K562 (cell line): ENCODE results near the gene CD164L2. TPM values are rescaled to one million over a fixed set of nuclear protein-coding genes. Genes with fewer than 3 reads are reported as not detected.

Source experiments
- ARHGAP35 ChIP-seq: fragments of 450-650 bp; IDR thresholded peaks from 2 replicates; pipeline ENCODE4 v1.6.1; 2018; ENCODE audit not compliant: partially characterized antibody
- BHLHE40 ChIP-seq: IDR thresholded peaks from 2 replicates; pipeline ENCODE4 v1.6.1; 2011; ENCODE audit warnings: low read length, improper control_type of control experiment
- COPS2 ChIP-seq: fragments of 450-650 bp; conservative IDR thresholded peaks from 2 replicates; pipeline ENCODE4 v1.6.1; 2016; ENCODE audit warnings: mild to moderate bottlenecking, moderate library complexity
- CTCF ChIP-seq, 3 experiments: IDR thresholded peaks in 2 of 3; conservative IDR thresholded peaks in 1 of 3; 2 replicates each; pipeline ENCODE4 v1.5.1; 2011 to 2012; ENCODE audit warnings: low read length in 3 of 3, mild to moderate bottlenecking in 3 of 3, control low read depth in 2 of 3, improper control_type of control experiment in 1 of 3, inconsistent platforms in 1 of 3, low read depth in 1 of 3, mixed read lengths in 1 of 3, moderate library complexity in 1 of 3; ENCODE audit not compliant: insufficient read depth in 2 of 3
- CTCFL ChIP-seq: IDR thresholded peaks from 2 replicates; pipeline ENCODE4 v1.6.1; 2011; ENCODE audit warnings: borderline replicate concordance, low read depth, mild to moderate bottlenecking, moderate library complexity, low read length; ENCODE audit not compliant: insufficient read depth, poor library complexity, severe bottlenecking
- E2F1 ChIP-seq: sonication (generic); formaldehyde crosslinking; IDR thresholded peaks from 2 replicates; pipeline ENCODE4 v1.8.1; 2023; ENCODE audit warnings: mild to moderate bottlenecking, missing genetic modification reagents, moderate library complexity
- GTF2B ChIP-seq: IDR thresholded peaks from 2 replicates; pipeline ENCODE4 v1.6.1; 2011; ENCODE audit not compliant: insufficient read length; ENCODE audit errors: extremely low read depth
- SMC3 ChIP-seq: conservative IDR thresholded peaks from 2 replicates; pipeline ENCODE4 v1.6.1; 2011; ENCODE audit warnings: low read depth, low read length, improper control_type of control experiment; ENCODE audit not compliant: insufficient read depth
- TFAP4 ChIP-seq: sonication (generic); formaldehyde crosslinking; IDR thresholded peaks from 2 replicates; pipeline ENCODE4 v1.8.0; 2022; ENCODE audit warnings: missing genetic modification reagents, mild to moderate bottlenecking, moderate library complexity, borderline replicate concordance
- YY1 ChIP-seq, 3 experiments: IDR thresholded peaks; 2 replicates each; pipeline ENCODE4 v1.6.1; 2011; ENCODE audit warnings: low read length in 2 of 3, mild to moderate bottlenecking in 2 of 3, moderate library complexity in 2 of 3, borderline replicate concordance in 1 of 3, control low read depth in 1 of 3, low read depth in 1 of 3; ENCODE audit not compliant: insufficient read depth in 3 of 3, insufficient replicate concordance in 2 of 3, control insufficient read depth in 1 of 3, insufficient read length in 1 of 3; ENCODE audit errors: extremely low read depth in 1 of 3
- ZBTB11 ChIP-seq, 3 experiments: fragments of 200-800 bp in 1 of 3; fragments of 250-450 bp in 1 of 3; fragments of 450-650 bp in 1 of 3; sonication (Bioruptor Pico) in 1 of 3; sonication (Bioruptor generic) in 1 of 3; formaldehyde crosslinking in 1 of 3; IDR thresholded peaks; 2 replicates each; pipeline versions ENCODE4 v1.6.1 to v1.8.0; 2016 to 2022; ENCODE audit warnings: mild to moderate bottlenecking in 2 of 3, missing genetic modification characterization in 2 of 3, missing compliant biosample characterization in 1 of 3, moderate library complexity in 1 of 3
- ZKSCAN1 ChIP-seq: fragments of 150-350 bp; IDR thresholded peaks from 2 replicates; pipeline ENCODE4 v1.6.1; 2016; ENCODE audit warnings: low read depth, low read length
- ZNF583 ChIP-seq: fragments of 250-450 bp; sonication (Bioruptor Pico); IDR thresholded peaks from 2 replicates; pipeline ENCODE4 v1.4.0; 2020
- polyA plus RNA-seq, 8 experiments: library from polyadenylated mRNA; depleted of rRNA in 4 of 8; stranded (reverse) in 5 of 8; unstranded in 3 of 8; fragments of >200 nt; fragmentation: Nextera tagmentation in 2 of 8; fragmentation: Illumina TruSeq in 1 of 8; extraction: Ambion mirVana in 2 of 8; extraction: Trizol in 1 of 8; gene quantifications; 2 replicates each; pipeline versions ENCODE4 v1.2.1 to v1.2.3, GENCODE V29; 2011 to 2014; ENCODE audit warnings: inconsistent platforms in 1 of 8, missing spikeins in 1 of 8
- total RNA-seq, 7 experiments: library from RNA; depleted of rRNA in 6 of 7; stranded (reverse); fragments of >200 nt in 6 of 7; fragmentation: Illumina TruSeq in 2 of 7; extraction: Trizol in 2 of 7; gene quantifications; 2 replicates each; pipeline versions ENCODE4 v1.2.1 to v1.2.3, GENCODE V29; 2011 to 2021; ENCODE audit warnings: low replicate concordance in 1 of 7

CD164L2 gene
- total and polyA plus RNA-seq, 9 of the 15 experiments (the other 6 are each of a cell fraction or from before 2014, with no cell fraction given), result 0.08 to 0.92 (median 0.38) TPM; not detected in 1

- TF ChIP-seq ZNF583 (no peak), COPS2 (no peak), CTCFL (peak; percentile 57), YY1 (IDR thresholded peaks at IDR 0.05; ENCODE audit: borderline replicate concordance in 1 of 3, control insufficient read depth in 1 of 3, extremely low read depth in 1 of 3, insufficient read depth in 3 of 3, insufficient read length in 1 of 3, insufficient replicate concordance in 2 of 3, low read depth in 1 of 3, low read length in 2 of 3) (peak in 1 of 3 experiments; percentile 64), ARHGAP35 (no peak), E2F1 (CRISPR knock-in tag) (no peak), SMC3 (peak; percentile 93), ZKSCAN1 (0 out of 2 replicates have a peak, but pooled peaks have one; percentile 31), CTCF (IDR thresholded peaks at IDR 0.05 in 2 of 3, conservative IDR thresholded peaks at IDR 0.05 in 1 of 3; ENCODE audit: insufficient read depth in 2 of 3, low read depth in 1 of 3, low read length in 3 of 3) (peak; percentile 97 to 99 (median 99)), BHLHE40 (no peak), GTF2B (no peak), ZBTB11 (CRISPR knock-in tag; IDR thresholded peaks at IDR 0.05) (no peak), TFAP4 (peak; percentile 87)
These were observed 12.5 kb upstream of the CD164L2 start (continued) for GRCh38 chr1:27395441-27396195.
